CD8-positive, alpha-beta memory T cell (primary cell): Measurements from ENCODE around the gene AKT2. TPM values are rescaled to one million over a fixed set of nuclear protein-coding genes. Genes with fewer than 3 reads are reported as not detected.
A peak's percentile ranks its signal among the peaks of the same experiment; 100 is the strongest.

Source experiments
- CTCF ChIA-PET: fragments of 350-600 bp; sonication (Branson Sonifier 250); formaldehyde crosslinking; loops from one replicate; lab custom pipeline; 2021; ENCODE audit warnings: antibody characterized with exemption; lab: Charles Lee
- POLR2A ChIA-PET: fragments of 350-600 bp; sonication (Branson Sonifier 250); formaldehyde crosslinking; loops from one replicate; lab custom pipeline; 2021; ENCODE audit warnings: antibody characterized with exemption; lab: Charles Lee
- DNase-seq, 5 donors: peaks; one replicate each; pipeline versions ENCODE4 v3.0.0 to v3.0.0-alpha.2; 2020 to 2022; ENCODE audit warnings: mixed read lengths in 1 of 5
- H3K27ac ChIP-seq: one replicate; pipeline ENCODE4 v1.7.0; 2013; ENCODE audit warnings: low read depth, mild to moderate bottlenecking, low read length, moderate library complexity
- H3K27me3 ChIP-seq: 2 replicates; pipeline ENCODE4 v1.7.0; 2013; ENCODE audit warnings: low read length, mild to moderate bottlenecking; ENCODE audit not compliant: insufficient read depth, poor library complexity, severe bottlenecking
- H3K36me3 ChIP-seq: 2 replicates; pipeline ENCODE4 v1.7.0; 2013; ENCODE audit warnings: mild to moderate bottlenecking, low read length, moderate library complexity; ENCODE audit not compliant: insufficient read depth
- H3K4me1 ChIP-seq: 2 replicates; pipeline ENCODE4 v1.7.0; 2013; ENCODE audit warnings: mild to moderate bottlenecking, low read length, moderate library complexity; ENCODE audit not compliant: insufficient read depth
- H3K4me3 ChIP-seq: 2 replicates; pipeline ENCODE4 v1.7.0; 2013; ENCODE audit warnings: mild to moderate bottlenecking, low read length
- H3K9me3 ChIP-seq: 2 replicates; pipeline ENCODE4 v1.7.0; 2013; ENCODE audit warnings: mild to moderate bottlenecking, low read length
- H3K27ac Mint-ChIP-seq, 8 donors: one replicate each; pipeline ENCODE4 v1.8.0; 2020 to 2021; ENCODE audit warnings: mixed read lengths in 8 of 8, mild to moderate bottlenecking in 6 of 8, inconsistent platforms in 3 of 8, moderate library complexity in 3 of 8
- H3K27me3 Mint-ChIP-seq, 2 donors: one replicate each; pipeline ENCODE4 v1.8.0; 2020 to 2021; ENCODE audit warnings: mixed read lengths in 2 of 2, mild to moderate bottlenecking in 1 of 2, moderate library complexity in 1 of 2
- H3K36me3 Mint-ChIP-seq, 3 donors: one replicate each; pipeline ENCODE4 v1.8.0; 2020 to 2021; ENCODE audit warnings: mixed read lengths in 3 of 3, inconsistent platforms in 1 of 3, mild to moderate bottlenecking in 1 of 3
- H3K4me1 Mint-ChIP-seq, 3 donors: one replicate each; pipeline ENCODE4 v1.8.0; 2020 to 2021; ENCODE audit warnings: mixed read lengths in 3 of 3, inconsistent platforms in 1 of 3, mild to moderate bottlenecking in 1 of 3
- H3K4me3 Mint-ChIP-seq, 7 donors: one replicate each; pipeline ENCODE4 v1.8.0; 2020 to 2021; ENCODE audit warnings: mixed read lengths in 7 of 7, mild to moderate bottlenecking in 6 of 7, moderate library complexity in 4 of 7, inconsistent platforms in 2 of 7
- H3K9me3 Mint-ChIP-seq, 5 donors: one replicate each; pipeline ENCODE4 v1.8.0; 2020 to 2022; ENCODE audit warnings: mixed read lengths in 5 of 5, mild to moderate bottlenecking in 3 of 5, moderate library complexity in 2 of 5, inconsistent platforms in 1 of 5
- polyA plus RNA-seq: library from polyadenylated mRNA; unstranded; fragments of 300-500 nt; fragmentation: Illumina TruSeq; gene quantifications from one replicate; pipeline ENCODE4 v1.2.3, GENCODE V29; 2021
- total RNA-seq, 2 experiments: library from RNA; stranded (reverse); gene quantifications; one replicate each; pipeline ENCODE4 v1.2.3, GENCODE V29; 2021

Gene AKT2
- total and polyA plus RNA-seq, 3 experiments from 2014 or later = 27.0 to 132 (median 124) TPM

DNA sequence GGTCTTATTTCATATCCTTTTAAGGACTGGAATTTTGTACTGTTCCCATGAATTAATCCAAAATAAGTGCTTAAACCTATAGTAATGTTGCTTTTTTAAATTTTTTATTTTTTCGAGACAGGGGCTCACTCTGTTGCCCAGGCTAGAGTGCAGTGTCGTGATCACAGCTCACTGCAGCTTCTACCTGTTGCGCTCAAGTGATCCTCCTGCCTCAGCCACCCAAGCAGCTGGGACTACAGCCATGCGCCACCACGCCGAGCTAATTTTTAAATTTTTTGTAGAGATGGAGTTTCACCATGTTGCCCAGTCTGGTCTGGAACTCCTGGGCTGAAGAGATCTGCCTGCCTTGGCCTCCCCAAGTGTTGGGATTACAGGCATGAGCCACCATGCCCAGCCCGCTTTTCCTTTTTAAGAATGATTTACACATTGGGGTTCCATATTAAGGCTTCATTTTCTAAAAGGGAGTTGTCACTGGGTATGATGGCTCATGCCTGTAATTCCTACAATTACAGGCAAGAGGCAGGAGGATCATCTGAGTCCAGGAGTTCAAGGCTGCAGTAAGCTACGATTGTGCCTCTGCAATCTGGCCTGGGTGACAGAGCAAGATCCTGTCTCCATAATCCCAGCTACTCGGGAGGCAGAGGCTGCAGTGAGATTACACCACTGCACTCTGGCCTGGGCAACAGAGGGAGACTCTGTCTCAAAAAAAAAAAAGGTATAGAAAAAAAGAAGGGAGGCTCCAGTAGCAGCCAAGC, 28.3 kb upstream of the AKT2 start:
- Histone ChIP-seq H3K4me3 (no peak overlapping the region), H3K36me3 (no peaks in the 10 kb centered on the region), H3K27me3 (no peaks in the 10 kb centered on the region), H3K27ac (no peak overlapping the region), H3K9me3 (no peaks in the 10 kb centered on the region), H3K4me1 (no peaks in the 10 kb centered on the region)
- Mint-ChIP-seq H3K9me3 (no peaks in the 10 kb centered on the region), H3K27me3 (no peaks in the 10 kb centered on the region), H3K4me3 (no peak overlapping the region), H3K36me3 (peaks cover 3 to 6% (median 5%) of the 10 kb centered on the region in 3 donors), H3K4me1 (no peaks in the 10 kb centered on the region), H3K27ac (no peak overlapping the region)
- DNase-seq = no peak
- ChIA-PET CTCF (no interaction called here), POLR2A (no interaction called here)

DNA sequence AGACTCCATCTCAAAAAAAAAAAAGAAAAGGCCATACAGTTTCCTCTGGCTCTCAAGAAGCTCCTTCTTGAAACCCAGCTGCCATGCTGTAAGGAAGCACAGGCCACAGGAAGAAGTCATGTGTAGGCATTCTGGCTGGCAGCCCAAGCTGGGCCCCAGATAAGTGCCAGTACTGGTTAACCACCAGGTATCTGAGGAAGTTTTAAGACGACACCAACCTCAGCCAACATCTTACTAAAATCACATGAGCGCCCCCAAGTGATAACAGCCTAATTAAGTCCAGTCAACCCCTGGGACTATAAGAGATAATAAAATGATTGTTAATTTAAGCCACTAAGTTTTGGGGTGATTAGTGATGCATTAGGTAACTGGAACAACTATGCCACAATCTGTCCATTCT, 27.4 kb upstream of the AKT2 start:
- ChIA-PET POLR2A (no interaction called here), CTCF (no interaction called here)
- no peak overlapping the region for H3K4me3 Mint-ChIP-seq
- H3K36me3 Mint-ChIP-seq = peaks cover 3 to 6% (median 4%) of the 10 kb centered on the region in 3 donors
- Histone ChIP-seq H3K4me3 (no peak overlapping the region), H3K27me3 (no peaks in the 10 kb centered on the region), H3K4me1 (no peaks in the 10 kb centered on the region), H3K36me3 (no peaks in the 10 kb centered on the region), H3K27ac (no peak overlapping the region), H3K9me3 (no peaks in the 10 kb centered on the region)
- H3K27ac Mint-ChIP-seq = peak overlapping the region in 1 of 8 donors; percentile 66
- H3K27me3 Mint-ChIP-seq = no peaks in the 10 kb centered on the region
- DNase-seq = no peak
- no peaks in the 10 kb centered on the region for H3K9me3 Mint-ChIP-seq
- H3K4me1 Mint-ChIP-seq = no peaks in the 10 kb centered on the region

- ChIA-PET POLR2A (no interaction called here), CTCF (no interaction called here)
- H3K27ac Mint-ChIP-seq = no peak overlapping the region
- no peaks in the 10 kb centered on the region for H3K27me3 Mint-ChIP-seq
- no peaks in the 10 kb centered on the region for H3K27me3 ChIP-seq
- H3K36me3 Mint-ChIP-seq = peaks cover 0 to 3% (median 0%) of the 10 kb centered on the region in 3 donors
- H3K36me3 ChIP-seq = no peaks in the 10 kb centered on the region
- no peak for DNase-seq
- H3K27ac ChIP-seq = no peak overlapping the region
- no peak overlapping the region for H3K4me3 ChIP-seq
- peaks cover 3 to 5% (median 3%) of the 10 kb centered on the region in 3 donors for H3K4me1 Mint-ChIP-seq
- H3K9me3 Mint-ChIP-seq = no peaks in the 10 kb centered on the region
- no peaks in the 10 kb centered on the region for H3K9me3 ChIP-seq
- no peak overlapping the region for H3K4me3 Mint-ChIP-seq
- peaks cover 3% of the 10 kb centered on the region for H3K4me1 ChIP-seq
Measured at GRCh38 chr19:40309666-40310065, 24.5 kb upstream of the AKT2 start.

GRCh38 chr19:40305403-40305802, 20.3 kb upstream of the AKT2 start:
- H3K27ac Mint-ChIP-seq = no peak overlapping the region
- peaks cover 3 to 8% (median 5%) of the 10 kb centered on the region in 3 donors for H3K4me1 Mint-ChIP-seq
- Histone ChIP-seq H3K27ac (no peak overlapping the region), H3K9me3 (no peaks in the 10 kb centered on the region), H3K4me1 (peaks cover 3% of the 10 kb centered on the region), H3K4me3 (no peak overlapping the region), H3K27me3 (no peaks in the 10 kb centered on the region), H3K36me3 (no peaks in the 10 kb centered on the region)
- DNase-seq = peak; percentile 54 to 78 (median 61)
- H3K36me3 Mint-ChIP-seq = no peaks in the 10 kb centered on the region
- ChIA-PET POLR2A (interaction anchor here (0.7 kb wide), 1 partner anchor 9 kb away, joined by 3 read pairs; no protein-coding TSS in a partner anchor), CTCF (interaction anchor here (0.6 to 2.1 kb wide), 22 partner anchors 9 to 505 kb away, joined by 3 to 14 read pairs (median 4); partner anchors contain the start of genes AKT2, BLVRB, C19orf47 and LTBP4)
- H3K27me3 Mint-ChIP-seq = no peaks in the 10 kb centered on the region
- no peak overlapping the region for H3K4me3 Mint-ChIP-seq
- H3K9me3 Mint-ChIP-seq = no peaks in the 10 kb centered on the region

- POLR2A ChIA-PET = no interaction called here
- Mint-ChIP-seq H3K4me1 (peaks cover 3 to 8% (median 5%) of the 10 kb centered on the region in 3 donors), H3K27ac (peak overlapping the region in 6 of 8 donors; percentile 13 to 74 (median 50)), H3K4me3 (peak overlapping the region in 1 of 7 donors; percentile 42), H3K27me3 (no peaks in the 10 kb centered on the region), H3K9me3 (no peaks in the 10 kb centered on the region), H3K36me3 (no peaks in the 10 kb centered on the region)
- CTCF ChIA-PET = interaction anchor here (1.5 to 2.1 kb wide), 6 partner anchors 23 to 331 kb away, joined by 5 to 14 read pairs (median 6); partner anchors contain the start of gene LTBP4
- H3K27ac ChIP-seq = no peak overlapping the region
- peak in 1 of 5 donors; percentile 15 for DNase-seq
- H3K9me3 ChIP-seq = no peaks in the 10 kb centered on the region
- no peaks in the 10 kb centered on the region for H3K27me3 ChIP-seq
- H3K36me3 ChIP-seq = no peaks in the 10 kb centered on the region
- H3K4me3 ChIP-seq = no peak overlapping the region
- H3K4me1 ChIP-seq = peaks cover 3% of the 10 kb centered on the region
Measured at GRCh38 chr19:40304306-40304705, 19.2 kb upstream of the AKT2 start.

DNA sequence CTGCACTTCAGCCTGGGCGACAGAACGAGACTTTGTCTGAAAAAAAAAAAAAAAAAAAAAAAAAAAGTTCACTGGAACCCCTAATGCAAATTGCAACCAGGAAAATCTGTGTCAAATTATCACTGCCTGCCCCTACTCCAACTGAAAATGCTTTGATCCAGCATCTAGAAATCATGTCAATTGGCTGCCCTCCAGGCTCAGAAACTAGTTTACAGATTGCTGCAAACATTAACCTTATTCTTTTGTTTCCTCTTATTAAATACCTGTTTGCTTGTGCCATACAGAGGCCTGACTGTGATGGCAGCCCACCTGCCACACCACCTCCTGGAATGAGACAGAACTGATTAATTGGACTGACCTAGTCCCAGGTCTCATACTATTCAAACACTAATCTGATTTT, 18.6 kb upstream of the AKT2 start:
- CTCF ChIA-PET = interaction anchor here (1.9 to 2.1 kb wide), 3 partner anchors 164 to 297 kb away, joined by 6 to 8 read pairs (median 7); partner anchors contain the start of gene LTBP4

DNA sequence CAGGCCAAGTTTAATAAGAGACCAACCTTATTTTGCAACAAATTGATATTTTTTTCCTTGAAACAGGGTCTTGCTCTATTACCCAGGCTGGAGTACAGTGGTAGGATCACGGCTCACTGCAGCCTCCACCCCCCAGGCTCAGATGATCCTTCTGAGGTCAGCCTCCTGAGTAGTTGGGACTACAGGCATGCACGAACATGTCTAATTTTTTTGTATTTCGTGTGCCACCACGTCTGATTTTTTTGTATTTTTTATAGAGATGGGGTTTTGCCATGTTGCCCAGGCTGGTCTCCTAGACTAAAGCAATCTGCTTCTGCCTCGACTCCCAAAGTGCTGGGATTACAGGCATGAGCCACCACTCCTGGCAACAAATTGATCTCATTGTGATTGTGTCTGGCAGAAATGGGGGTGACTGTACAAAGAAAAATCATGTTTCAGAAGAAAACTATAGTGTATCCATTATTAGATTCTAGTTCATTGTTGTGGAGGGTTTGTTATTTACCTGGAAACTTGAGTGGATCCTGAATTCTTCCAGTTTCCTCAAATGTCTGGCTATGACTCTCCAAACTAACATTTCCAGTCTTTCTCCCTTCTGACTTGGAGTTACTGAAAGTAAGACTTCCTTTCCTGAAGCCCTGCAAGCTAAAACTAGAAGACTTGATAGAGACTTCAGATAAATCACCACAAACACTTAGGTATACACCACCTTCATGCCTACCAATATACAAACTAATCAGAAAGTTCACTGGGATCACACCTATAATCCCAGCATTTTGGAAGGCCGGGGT, 17.3 kb upstream of the AKT2 start:
- no peak for DNase-seq
- H3K4me3 Mint-ChIP-seq = no peak overlapping the region
- Histone ChIP-seq H3K27ac (no peak overlapping the region), H3K9me3 (no peaks in the 10 kb centered on the region), H3K27me3 (no peaks in the 10 kb centered on the region), H3K4me1 (peaks cover 3% of the 10 kb centered on the region), H3K4me3 (no peak overlapping the region), H3K36me3 (no peaks in the 10 kb centered on the region)
- peaks cover 3 to 8% (median 5%) of the 10 kb centered on the region in 3 donors for H3K4me1 Mint-ChIP-seq
- no peak overlapping the region for H3K27ac Mint-ChIP-seq
- ChIA-PET POLR2A (no interaction called here), CTCF (no interaction called here)
- H3K9me3 Mint-ChIP-seq = no peaks in the 10 kb centered on the region
- H3K27me3 Mint-ChIP-seq = no peaks in the 10 kb centered on the region
- H3K36me3 Mint-ChIP-seq = no peaks in the 10 kb centered on the region

More for the DNA sequence above, 18.6 kb upstream of the AKT2 start:
- POLR2A ChIA-PET = no interaction called here
- Histone ChIP-seq H3K27me3 (no peaks in the 10 kb centered on the region), H3K4me1 (peaks cover 3% of the 10 kb centered on the region), H3K27ac (no peak overlapping the region), H3K9me3 (no peaks in the 10 kb centered on the region), H3K36me3 (no peaks in the 10 kb centered on the region), H3K4me3 (no peak overlapping the region)
- H3K4me1 Mint-ChIP-seq = peaks cover 3 to 8% (median 5%) of the 10 kb centered on the region in 3 donors
- peak in 1 of 5 donors; percentile 12 for DNase-seq
- H3K36me3 Mint-ChIP-seq = no peaks in the 10 kb centered on the region
- H3K27ac Mint-ChIP-seq = peak overlapping the region in 2 of 8 donors; percentile 23 to 44
- H3K27me3 Mint-ChIP-seq = no peaks in the 10 kb centered on the region
- no peaks in the 10 kb centered on the region for H3K9me3 Mint-ChIP-seq
- H3K4me3 Mint-ChIP-seq = no peak overlapping the region
